ENCODE measurements around the gene PHRF1.

DNA sequence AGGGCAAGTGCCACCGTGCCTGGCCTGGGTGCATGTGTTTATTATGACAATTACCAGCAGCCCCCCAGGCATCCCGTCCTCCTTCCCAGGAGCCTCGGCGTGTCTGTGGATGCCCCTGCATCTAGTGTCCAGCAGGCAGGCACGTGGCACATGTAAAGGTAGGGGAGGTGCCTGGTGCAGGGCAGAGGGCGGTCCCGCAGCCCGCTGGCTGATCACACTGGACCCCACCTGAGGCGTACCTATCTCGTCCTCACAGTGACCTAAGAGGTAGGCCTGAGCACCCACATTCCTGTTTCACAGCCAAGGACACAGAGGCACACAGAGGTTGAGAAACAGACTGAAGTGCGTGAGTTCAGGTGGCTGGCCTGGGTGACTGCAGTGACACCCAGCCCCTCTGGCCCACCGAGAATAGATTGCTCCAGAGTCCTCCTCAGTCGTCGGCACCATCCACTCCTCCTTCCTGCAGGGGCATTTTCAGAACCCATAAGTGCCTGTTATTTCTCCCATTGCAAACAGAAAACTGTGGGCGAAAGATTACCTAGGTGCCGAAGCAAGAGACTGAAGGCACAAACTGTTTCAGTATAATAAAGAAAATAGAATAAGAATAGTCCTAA, 3.0 kb upstream of the PHRF1 start:
- TF ChIP-seq, protein P1, sequence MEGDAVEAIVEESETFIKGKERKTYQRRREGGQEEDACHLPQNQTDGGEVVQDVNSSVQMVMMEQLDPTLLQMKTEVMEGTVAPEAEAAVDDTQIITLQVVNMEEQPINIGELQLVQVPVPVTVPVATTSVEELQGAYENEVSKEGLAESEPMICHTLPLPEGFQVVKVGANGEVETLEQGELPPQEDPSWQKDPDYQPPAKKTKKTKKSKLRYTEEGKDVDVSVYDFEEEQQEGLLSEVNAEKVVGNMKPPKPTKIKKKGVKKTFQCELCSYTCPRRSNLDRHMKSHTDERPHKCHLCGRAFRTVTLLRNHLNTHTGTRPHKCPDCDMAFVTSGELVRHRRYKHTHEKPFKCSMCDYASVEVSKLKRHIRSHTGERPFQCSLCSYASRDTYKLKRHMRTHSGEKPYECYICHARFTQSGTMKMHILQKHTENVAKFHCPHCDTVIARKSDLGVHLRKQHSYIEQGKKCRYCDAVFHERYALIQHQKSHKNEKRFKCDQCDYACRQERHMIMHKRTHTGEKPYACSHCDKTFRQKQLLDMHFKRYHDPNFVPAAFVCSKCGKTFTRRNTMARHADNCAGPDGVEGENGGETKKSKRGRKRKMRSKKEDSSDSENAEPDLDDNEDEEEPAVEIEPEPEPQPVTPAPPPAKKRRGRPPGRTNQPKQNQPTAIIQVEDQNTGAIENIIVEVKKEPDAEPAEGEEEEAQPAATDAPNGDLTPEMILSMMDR (IDR thresholded peaks at IDR 0.05; ENCODE audit: low read depth, low read length) = no peak
- no peak for TF ChIP-seq EZH2phosphoT487 (IDR thresholded peaks at IDR 0.05; ENCODE audit: low read depth)

Measured in OCI-LY3 (cell line).